GM18517 (cell line): ENCODE results near the gene C2CD2L.
"Not testable (repeated sequence)": the region's sequence is repeated elsewhere in the genome, so short reads cannot be mapped to it uniquely, and the experiment has no call there.

Experiments
- ATAC-seq: cut with Tn5 transposase; IDR thresholded peaks from one replicate; pipeline ENCODE4 v1.9.1; 2021; ENCODE audit warnings: mild to moderate bottlenecking, moderate library complexity; ENCODE audit not compliant: unreplicated experiment

C2CD2L gene

DNA sequence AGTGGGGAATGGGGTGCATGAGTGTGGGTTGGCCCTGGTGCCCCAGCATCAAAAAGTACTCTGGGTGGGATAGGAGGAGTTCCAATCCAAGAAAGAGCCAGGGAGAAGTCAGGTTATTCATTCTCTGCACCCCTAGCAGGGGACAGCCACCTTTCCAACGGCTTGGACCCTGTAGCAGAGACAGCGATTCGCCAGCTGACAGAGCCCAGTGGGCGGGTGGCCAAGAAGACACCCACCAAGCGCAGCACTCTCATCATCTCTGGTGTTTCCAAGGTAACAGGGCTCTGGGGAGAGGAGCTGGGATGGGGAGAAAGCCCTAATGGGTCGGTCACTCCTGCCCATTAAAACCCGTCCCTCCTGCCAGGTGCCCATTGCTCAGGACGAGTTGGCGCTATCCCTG is 6.6 kb downstream of the C2CD2L start:
- no peak for ATAC-seq

DNA sequence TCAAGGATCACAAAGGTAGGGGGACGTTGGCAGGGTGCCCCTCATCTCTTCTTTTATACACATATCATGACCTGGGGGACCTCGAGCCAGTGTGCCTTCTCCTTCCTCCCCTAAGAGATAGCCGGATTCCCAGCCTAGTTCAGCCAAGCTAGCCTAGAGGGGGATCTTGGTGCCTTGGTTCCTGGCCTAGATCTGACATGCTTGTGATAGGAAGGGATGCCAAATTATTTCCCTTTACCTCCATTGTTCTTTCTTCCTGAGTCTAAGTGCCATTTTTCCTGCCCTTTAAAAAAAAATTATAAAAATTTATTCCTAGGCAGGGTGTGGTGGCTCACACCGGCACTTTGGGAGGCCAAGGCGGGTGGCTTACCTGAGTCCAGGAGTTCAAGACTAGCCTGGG is 7.2 kb downstream of the C2CD2L start:
- no peak for ATAC-seq

DNA sequence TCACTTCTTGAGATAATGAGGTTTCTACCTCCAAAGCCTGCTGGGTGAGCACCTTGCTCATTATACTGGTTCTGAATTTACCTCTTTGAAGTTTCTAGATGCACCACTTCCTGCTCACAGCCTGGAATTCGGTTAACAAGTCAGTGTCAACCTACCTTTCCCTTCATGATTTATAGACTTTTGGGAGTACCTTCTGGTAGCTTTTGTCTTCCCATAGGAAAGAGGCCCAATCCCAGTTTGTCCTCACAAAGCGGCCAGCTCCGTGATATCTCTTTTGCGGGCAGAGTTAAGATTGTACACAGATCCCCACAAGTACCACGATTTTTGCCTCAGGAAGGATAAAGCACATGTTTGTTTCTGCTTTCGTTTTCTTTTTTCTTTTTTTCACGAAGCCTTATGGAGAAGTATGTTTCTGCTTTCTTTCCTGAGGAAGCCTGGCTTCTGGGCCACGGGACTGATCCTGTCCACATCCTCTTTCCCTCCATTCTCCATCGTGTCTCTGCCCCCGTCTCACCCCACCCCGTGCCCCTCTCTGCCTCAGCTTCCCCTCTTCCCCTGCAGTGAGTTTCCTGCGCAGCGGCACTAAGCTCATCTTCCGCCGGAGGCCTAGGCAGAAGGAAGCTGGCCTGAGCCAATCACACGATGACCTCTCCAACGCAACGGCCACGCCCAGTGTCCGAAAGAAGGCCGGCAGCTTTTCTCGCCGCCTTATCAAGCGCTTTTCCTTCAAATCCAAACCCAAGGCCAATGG is 8.5 kb downstream of the C2CD2L start:
- ATAC-seq = no peak

DNA sequence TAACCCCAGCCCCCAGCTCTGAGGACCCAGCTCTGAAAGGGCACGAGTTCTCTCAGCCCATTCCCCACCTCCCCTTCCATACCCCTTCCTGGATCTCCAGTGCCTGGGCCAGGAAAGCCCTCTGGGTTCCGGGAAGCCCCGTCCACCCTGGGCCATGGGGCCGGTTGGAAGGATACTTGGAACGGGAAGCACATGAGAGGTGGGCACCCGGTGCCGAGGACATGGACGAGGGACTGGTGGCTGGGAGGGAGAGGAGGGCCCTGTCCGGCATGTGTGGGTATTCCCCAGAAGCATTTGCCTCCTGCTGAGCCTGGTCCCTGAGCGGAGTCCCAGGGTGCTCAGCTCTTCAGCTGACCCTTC is 9.1 kb downstream of the C2CD2L start:
- no peak for ATAC-seq

DNA sequence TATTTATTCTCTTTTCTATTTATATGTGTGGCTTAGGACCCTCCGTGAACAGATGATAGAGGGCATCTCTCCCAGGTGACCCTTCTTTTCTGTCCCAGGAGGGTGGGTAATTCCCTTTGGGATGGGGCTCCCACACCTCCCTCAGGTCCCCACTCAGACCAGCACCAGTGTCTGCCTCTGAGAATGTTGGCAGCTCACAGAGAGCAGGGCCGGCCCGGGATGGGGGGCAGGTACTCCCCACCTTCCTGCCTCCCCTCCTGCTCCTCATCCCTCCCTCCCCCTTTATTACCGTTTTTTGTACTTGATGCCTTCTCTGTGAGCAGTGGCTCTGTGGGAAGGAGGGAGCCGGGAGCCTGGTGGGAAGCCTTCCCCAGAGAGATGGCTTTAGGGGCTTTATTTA is 9.5 kb downstream of the C2CD2L start:
- no peak for ATAC-seq

DNA sequence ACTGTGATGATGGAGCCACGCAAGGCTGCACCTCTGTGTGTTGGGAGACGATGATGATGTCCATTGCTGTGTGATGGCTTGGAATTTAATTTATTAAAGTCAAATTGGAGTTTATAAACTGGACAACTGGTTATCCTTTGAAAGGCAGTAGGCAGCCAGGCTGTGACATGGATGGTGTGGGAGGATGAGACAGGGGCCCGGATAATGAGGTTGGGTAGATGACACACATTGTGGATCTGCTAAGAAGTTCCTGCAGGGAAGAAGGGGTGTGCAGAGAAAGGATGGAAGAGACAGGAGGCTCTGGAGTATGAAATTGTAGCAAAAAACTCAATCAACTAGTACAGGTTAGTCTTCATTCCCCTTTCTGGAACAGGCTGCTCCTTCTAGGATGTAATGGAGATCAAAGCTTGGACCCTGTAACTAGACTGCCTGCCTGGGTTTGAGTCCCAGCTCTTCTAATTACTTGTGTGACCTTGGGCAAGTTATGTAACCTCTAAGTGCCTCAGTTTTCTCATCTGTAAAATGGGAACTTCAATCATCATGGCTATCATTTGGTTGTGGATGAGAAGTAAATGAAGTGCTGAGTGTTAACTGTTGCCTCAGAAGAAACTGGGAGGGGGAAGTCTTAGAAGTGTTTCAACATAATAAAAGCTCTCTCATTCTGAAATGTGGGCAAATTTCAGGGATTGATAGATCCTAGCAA is 10.0 kb downstream of the C2CD2L start:
- no peak for ATAC-seq

DNA sequence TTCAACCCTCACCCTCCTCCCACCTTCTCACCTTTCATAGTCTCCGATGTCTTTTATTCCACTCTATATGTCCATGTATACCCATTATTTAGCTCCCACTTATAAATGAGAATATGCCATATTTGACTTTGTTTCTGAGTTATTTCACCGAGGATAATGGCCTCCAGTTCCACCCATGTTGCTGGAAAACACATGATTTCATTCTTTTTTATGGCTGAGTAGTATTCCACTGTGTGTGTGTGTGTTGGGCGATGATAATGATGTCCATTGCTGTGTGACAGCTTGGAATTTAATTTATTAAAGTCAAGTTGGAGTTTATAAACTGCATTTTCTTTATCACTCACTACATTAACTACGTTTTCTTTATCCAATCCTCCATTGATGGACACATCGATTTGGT is 11.1 kb downstream of the C2CD2L start:
- ATAC-seq = no peak

DNA sequence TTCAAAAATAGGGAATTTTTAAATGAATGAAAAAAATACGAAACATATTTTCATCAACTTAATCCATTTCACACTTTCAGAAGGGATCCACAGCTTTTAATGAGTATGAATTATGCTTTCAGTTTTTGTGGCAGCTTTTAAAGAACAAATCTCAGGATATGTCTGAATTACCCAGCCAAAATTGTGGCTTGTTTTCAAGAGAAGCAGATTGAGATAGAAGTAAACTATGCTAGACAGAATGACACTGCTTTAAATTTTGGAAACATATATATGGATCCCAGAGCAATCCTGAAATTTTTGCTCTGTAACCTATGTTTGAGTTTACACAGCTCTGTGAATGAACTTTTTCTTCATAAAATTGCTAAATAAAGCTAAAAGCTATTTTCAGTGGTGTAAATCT is 11.8 kb downstream of the C2CD2L start:
- ATAC-seq = no peak

DNA sequence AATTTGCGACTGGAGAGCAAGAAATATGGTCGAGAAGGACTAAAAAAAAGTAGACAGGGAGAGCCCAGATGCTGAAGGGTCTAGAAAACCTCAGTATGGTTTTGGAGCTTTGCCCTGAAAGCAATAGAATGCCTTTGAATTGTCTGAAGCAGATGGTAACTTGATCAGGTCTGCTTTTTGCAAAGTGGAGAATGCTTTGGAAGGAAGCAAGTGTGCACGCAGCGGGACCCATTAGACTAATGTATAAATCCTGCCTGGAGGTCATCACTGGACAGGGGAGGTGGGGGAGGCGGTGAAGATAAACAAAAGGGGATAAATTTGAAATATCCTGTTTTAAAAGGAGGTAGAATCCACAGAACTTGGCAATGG is 13.5 kb downstream of the C2CD2L start:
- ATAC-seq = no peak

DNA sequence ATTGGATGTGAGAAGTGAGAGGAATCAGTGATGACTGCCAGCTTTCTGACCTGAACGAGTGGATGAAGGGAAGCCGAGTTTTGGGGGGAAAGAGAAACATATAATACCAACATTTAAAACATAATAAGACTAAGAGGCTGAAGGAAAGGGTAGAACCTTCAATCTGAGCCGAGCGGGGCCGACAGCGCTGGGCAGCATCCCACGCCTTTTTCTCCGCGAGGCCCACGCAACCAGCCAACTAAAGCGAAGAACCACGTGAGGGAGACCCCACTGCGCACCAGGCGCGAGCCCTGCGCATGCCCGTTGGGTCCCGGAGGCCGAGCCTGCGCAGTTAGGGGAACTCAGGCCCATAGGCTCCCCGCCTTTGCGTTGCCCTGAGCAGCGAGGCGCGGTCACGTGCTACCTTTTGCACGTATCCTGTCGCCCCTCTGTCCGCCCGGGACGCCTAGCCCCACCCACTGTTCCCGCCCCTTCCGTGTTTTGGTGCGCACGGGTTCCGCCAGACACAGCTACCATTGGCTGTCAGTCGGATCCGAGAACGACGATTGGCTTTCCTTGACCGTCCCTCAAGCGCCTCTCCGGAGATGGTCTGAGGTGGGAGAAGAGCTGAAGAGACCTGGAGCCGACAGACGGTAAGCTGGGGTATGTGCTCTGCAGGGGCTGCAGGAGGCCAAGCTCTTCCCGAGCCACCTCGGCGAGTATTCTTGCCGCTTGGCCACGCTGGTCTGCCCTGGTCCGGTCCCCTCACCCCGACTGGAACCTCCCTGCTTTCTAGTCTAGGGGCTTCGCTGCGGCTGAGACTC is 14.1 kb downstream of the C2CD2L start, which contains the start of gene HINFP:
HINFP (plus strand) TSS at position 573 of the 803 bp plus-strand sequence. CDS start 5,365 bp downstream, outside the sequence.
- ATAC-seq = peak; percentile 87

DNA sequence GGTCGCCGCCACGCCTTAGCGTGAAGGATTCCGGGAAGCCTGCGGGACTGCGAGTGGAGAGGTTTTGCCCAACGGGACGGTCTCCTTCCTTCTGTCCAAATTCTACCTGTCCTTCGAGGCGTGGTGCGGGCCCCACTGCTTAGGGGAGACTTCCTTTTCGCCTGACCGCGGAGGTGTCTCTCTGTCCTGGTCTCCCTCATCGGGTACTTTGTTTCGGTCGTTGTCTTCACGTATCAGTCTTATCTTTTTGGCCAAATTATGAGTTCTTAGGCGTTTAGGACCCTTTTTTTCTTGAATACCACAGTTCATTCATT is 14.6 kb downstream of the C2CD2L start:
- peak; percentile 14 for ATAC-seq

DNA sequence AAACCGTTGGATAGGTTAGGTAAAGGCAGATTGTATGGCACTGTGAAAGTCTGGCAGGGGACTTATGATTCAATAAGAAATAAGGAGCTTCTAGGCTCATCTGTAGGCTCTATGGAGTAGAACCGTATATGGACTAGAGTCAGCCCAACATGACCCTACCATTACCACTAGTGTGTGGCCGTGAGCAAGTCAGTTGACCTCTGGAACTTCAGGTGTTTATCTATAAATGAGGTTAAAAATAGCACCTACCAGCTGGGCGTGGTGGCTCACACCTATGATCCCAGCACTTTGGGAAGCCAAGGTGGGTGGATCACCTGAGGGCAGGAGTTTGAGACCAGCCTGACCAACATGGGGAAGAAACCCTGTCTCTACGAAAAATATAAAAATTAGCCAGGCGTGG is 18.7 kb downstream of the C2CD2L start:
- no peak for ATAC-seq

DNA sequence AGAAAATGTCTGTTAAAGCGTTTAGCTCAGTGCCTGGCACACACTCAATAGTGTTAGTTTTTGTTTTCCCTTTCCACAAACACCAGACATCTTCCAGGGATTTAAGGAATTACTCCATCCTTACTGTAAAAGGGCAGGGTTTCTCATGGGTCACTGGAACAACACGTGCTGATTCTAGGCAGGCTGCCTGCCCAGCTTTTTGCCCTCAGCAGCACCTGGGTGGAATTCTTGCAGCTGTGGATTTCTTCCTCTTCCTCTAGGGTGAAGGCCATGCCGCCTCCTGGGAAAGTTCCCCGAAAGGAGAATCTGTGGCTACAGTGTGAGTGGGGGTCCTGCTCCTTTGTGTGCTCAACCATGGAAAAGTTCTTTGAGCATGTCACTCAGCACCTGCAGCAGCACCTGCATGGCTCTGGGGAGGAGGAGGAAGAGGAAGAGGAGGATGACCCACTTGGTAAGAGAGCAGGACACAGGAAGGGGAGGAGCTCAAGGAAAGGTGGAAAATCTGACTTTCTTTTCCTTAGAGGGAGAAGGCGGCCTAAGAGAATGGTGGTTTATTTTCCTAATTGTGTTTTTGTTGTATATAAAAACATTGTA is 19.6 kb downstream of the C2CD2L start:
- ATAC-seq = no peak

DNA sequence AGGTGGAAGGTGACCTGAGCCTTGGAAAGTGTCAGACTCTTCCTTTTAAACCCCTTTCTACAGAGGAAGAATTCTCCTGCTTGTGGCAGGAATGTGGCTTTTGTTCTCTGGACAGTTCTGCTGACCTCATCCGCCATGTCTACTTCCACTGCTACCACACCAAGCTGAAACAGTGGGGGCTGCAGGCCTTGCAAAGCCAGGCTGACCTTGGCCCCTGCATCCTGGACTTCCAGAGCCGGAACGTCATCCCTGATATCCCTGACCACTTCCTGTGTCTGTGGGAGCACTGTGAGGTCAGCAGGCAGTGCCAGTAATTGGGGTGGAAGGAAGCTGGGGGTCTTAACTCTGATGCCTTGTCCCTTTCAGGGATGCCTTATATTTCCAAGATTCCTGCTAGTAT is 23.5 kb downstream of the C2CD2L start:
- ATAC-seq = no peak

DNA sequence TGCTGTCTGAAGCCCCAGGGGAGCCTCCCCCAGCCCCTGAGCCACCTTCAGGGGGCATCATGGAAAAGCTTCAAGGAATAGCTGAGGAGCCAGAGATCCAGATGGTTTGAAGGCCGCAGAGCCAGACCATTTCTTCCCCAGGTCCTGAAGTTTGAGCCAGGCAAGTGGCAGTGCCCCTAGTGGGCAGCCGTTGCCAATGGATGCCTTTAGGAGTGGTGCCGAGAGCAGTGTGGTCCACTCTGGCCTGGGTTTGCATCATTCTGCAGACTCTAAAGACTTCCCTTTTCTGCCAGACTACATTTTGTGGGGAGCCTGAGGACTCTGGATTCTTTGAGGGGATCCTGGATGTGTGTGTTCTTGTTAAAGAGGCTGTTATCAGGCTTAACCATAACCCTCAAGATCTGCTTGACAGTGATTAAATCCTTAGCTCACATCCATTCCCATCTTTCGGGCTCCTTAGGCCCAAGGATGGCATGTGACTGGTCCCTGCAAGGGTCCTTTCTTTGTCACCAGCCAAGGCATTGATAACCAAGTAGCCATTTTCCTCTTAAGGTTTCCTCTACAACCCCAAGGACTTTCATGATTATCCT is 27.3 kb downstream of the C2CD2L start:
- ATAC-seq = no peak

DNA sequence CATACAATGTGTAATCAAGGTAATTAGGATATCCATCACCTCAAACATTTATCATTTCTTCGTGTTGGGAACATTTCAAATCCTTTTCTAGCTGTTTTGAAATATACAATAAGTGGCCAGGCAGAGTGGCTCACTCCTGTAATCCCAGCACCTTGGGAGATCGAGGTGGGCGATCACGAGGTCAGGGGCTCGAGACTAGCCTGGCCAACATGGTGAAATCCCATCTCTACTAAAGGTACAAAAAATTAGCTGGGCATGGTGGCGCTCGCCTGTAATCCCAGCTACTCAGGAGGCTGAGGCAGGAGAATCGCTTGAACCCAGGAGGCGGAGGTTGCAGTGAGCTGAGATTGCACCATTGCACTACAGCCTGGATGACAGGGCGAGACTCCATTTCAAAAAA is 32.1 kb downstream of the C2CD2L start:
- ATAC-seq = not testable (repeated sequence)

DNA sequence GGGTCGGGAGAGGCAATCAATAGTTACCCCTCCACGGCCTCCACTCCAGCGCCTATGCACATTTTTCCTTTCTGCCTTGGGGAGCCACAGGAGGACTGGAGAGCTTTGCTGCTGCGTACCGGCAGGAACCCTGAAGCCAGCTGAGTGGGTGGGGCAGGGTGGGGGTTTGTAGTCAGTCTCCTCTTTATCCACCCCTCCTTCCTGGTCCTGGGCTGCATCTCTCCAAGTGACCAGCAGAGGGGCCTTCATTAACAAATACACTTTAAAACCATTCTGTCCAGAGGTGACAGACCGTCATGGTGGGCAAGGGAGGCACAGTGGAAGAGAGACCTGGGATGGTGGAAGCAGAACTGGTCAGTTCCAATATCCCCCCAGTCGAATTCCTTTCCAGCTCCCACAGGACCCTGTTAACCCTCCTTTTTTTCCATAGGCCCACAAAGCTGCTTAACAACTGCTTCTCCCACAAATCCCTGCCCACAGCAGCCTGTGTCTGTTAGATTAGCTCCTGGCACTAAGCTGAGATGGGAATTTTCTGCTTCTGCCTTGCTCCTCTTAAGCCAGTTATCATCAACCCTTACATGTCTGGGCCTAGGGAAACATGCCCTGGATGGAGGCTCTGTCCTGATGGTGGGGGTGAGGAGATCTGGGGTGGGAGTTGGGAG is 37.8 kb downstream of the C2CD2L start:
- no peak for ATAC-seq

DNA sequence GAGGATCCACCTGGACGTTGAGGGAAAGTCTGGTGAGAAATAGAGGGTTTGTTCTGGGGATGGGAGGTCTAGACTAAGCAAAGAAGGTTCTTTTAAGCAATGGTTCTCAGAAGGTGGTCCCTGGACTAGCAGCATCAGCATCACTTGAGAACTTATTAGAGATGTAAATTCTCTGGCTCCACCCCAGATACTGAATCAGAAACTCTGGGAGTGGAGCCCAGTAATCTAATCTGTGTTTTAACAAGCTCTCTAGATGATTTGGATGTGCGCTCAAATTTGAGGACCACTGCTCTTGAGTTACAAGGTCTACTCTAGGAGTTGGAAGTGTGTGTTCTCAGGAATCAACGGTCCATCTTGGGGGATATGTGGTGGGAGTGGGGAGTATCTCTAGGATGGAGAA is 38.4 kb downstream of the C2CD2L start:
- ATAC-seq = no peak

DNA sequence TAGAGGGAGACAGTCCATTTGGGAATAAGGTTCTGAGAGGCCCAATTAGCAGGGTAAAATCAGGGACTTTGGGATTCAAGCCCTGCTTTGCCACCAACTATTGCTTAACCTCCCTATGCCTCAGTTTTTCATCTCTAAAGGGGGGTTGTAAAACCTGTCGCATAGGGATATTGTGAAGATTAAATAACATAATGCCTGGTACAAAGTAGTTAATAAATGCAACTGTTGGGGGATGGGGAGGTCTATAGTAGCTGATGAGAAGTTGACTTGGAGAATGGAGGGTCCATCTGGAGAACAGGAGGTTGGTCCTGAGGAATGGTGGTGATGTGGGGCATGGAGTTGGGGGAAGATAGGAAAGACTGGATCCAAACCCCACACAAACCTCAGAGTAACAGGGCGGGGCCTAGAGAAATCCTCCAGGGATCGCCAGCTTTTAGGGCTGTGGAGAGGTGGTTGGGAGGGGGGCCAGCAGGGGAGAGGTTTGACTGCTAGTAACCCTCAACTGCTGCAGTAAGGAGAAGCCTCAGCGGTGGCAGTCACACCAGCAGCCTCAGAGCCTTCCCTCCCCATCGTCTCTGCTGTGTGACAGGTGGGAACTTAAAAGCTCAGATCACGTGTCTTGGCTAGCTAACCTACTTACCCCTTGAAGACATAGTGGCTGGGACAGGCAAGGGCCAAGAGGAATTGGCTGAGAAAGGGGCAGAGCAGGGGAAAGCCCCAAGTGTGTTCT is 40.6 kb downstream of the C2CD2L start:
- ATAC-seq = no peak

DNA sequence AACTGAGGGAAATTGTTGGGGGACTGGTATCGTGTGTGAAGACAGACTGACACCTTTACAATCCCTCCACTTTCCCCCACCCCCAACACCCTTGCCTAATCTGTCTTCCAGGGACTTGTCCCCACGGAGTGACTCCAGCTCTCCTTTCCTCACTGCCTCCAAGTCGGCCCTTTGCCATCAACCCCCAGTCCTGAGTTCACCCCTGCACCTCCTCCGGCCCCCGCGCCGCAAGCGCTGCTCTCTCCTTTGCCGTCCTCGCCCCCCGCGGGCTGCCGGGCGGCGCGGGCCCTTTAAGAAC is 41.5 kb downstream of the C2CD2L start:
- no peak for ATAC-seq
